Fibroblast of lung (primary cell): Measurements from ENCODE around the gene OR4B1. TPM values are rescaled to one million over a fixed set of nuclear protein-coding genes. Genes with fewer than 3 reads are reported as not detected.

Experiments
- DNase-seq, 2 donors: peaks; one replicate each; pipeline versions ENCODE4 v3.0.0 to v3.0.0-alpha.2; 2010; ENCODE audit warnings: low read depth in 2 of 2
- H2AFZ ChIP-seq: 2 replicates; pipeline ENCODE4 v1.5.1; 2012; ENCODE audit warnings: low read length, control low read depth, inconsistent platforms
- H3K27ac ChIP-seq: 2 replicates; pipeline ENCODE4 v1.5.1; 2011; ENCODE audit warnings: low read length, control low read depth; ENCODE audit not compliant: insufficient read depth
- H3K27me3 ChIP-seq: 2 replicates; pipeline ENCODE4 v1.5.1; 2011; ENCODE audit warnings: mild to moderate bottlenecking, low read length; ENCODE audit not compliant: control insufficient read depth, insufficient read depth
- H3K36me3 ChIP-seq: 2 replicates; pipeline ENCODE4 v1.5.1; 2011; ENCODE audit warnings: low read length; ENCODE audit not compliant: control insufficient read depth, insufficient read depth
- H3K4me1 ChIP-seq: 2 replicates; pipeline ENCODE4 v1.5.1; 2011; ENCODE audit warnings: low read length; ENCODE audit not compliant: control insufficient read depth, insufficient read depth; ENCODE audit errors: extremely low read depth
- H3K4me2 ChIP-seq: 2 replicates; pipeline ENCODE4 v1.5.1; 2011; ENCODE audit warnings: low read length, control low read depth; ENCODE audit not compliant: insufficient read depth; ENCODE audit errors: extremely low read depth
- H3K4me3 ChIP-seq, 4 experiments: fragments of 200-600 bp in 1 of 4; sonication (generic) in 1 of 4; replicated peaks in 1 of 4; 2 replicates each; pipeline ENCODE4 v1.5.1; 2011 to 2016; ENCODE audit warnings: low read length in 4 of 4, low read depth in 3 of 4, mild to moderate bottlenecking in 3 of 4, control low read depth in 2 of 4, inconsistent platforms in 1 of 4, mixed read lengths in 1 of 4; ENCODE audit not compliant: insufficient read depth in 1 of 4; ENCODE audit errors: control extremely low read depth in 1 of 4
- H3K79me2 ChIP-seq: 2 replicates; pipeline ENCODE4 v1.5.1; 2012; ENCODE audit warnings: mild to moderate bottlenecking, low read length, inconsistent platforms; ENCODE audit not compliant: control insufficient read depth, insufficient read depth
- H3K9ac ChIP-seq: 2 replicates; pipeline ENCODE4 v1.5.1; 2011; ENCODE audit warnings: mild to moderate bottlenecking, low read length, control low read depth; ENCODE audit not compliant: insufficient read depth
- H3K9me3 ChIP-seq: 2 replicates; pipeline ENCODE4 v1.5.1; 2012; ENCODE audit warnings: low read depth, low read length; ENCODE audit not compliant: control insufficient read depth, insufficient read depth
- H4K20me1 ChIP-seq: 2 replicates; pipeline ENCODE4 v1.5.1; 2011; ENCODE audit warnings: low read length; ENCODE audit not compliant: control insufficient read depth, insufficient read depth; ENCODE audit errors: extremely low read depth
- CTCF ChIP-seq, 2 donors: IDR thresholded peaks in 1 of 2; conservative IDR thresholded peaks in 1 of 2; 1 replicate in 1 of 2; 2 replicates in 1 of 2; pipeline ENCODE4 v1.5.1; 2011 to 2012; ENCODE audit warnings: low read length in 2 of 2, control low read depth in 1 of 2, inconsistent platforms in 1 of 2, low read depth in 1 of 2, mild to moderate bottlenecking in 1 of 2
- EZH2 ChIP-seq: IDR thresholded peaks from 2 replicates; pipeline ENCODE4 v1.5.1; 2012; ENCODE audit warnings: low read length, control low read depth, mild to moderate bottlenecking; ENCODE audit errors: missing control alignments
- polyA plus RNA-seq, 2 donors: library from polyadenylated mRNA; depleted of rRNA in 1 of 2; stranded (reverse) in 1 of 2; unstranded in 1 of 2; fragments of >200 nt; gene quantifications; 2 replicates each; pipeline ENCODE4 v1.2.1, GENCODE V29; 2011 to 2012; ENCODE audit warnings: missing spikeins in 1 of 2
- total RNA-seq: library from RNA; depleted of rRNA; stranded (reverse); fragments of >200 nt; gene quantifications from 2 replicates; pipeline ENCODE4 v1.2.1, GENCODE V29; 2014

OR4B1 gene
- total and polyA plus RNA-seq, 2 donors (not counting 1 experiment from before 2014, with no cell fraction given), result not detected

GRCh38 chr11:48242501-48242900 lies 25.9 kb downstream of the OR4B1 start:
- Histone ChIP-seq H3K36me3 (no peaks in the 10 kb centered on the region), H3K9me3 (no peaks in the 10 kb centered on the region), H3K4me2 (no peak overlapping the region), H3K9ac (no peak overlapping the region), H3K27me3 (no peaks in the 10 kb centered on the region), H3K79me2 (no peaks in the 10 kb centered on the region), H2AFZ (no peak overlapping the region), H4K20me1 (no peaks in the 10 kb centered on the region), H3K4me3 (no peak overlapping the region), H3K27ac (no peak overlapping the region), H3K4me1 (no peaks in the 10 kb centered on the region)
- TF ChIP-seq EZH2, result no peak
- no peak for TF ChIP-seq CTCF (conservative IDR thresholded peaks at IDR 0.05 in 1 of 2, IDR thresholded peaks at IDR 0.05 in 1 of 2; ENCODE audit: low read depth in 1 of 2, low read length in 2 of 2)
- DNase-seq, result no peak

GRCh38 chr11:48244804-48245203 lies 28.2 kb downstream of the OR4B1 start, which contains the start of gene OR4X2:
TSS of gene OR4X2 (plus strand) at chr11:48245104. CDS start at chr11:48245104, 0 bp downstream.
- Histone ChIP-seq H3K27me3 (no peaks in the 10 kb centered on the region), H2AFZ (no peak within 1 kb of the TSS), H3K9me3 (no peaks in the 10 kb centered on the region), H3K4me2 (no peak within 1 kb of the TSS), H3K4me1 (no peaks in the 10 kb centered on the region), H3K36me3 (no peaks in the 10 kb centered on the region), H4K20me1 (no peaks in the 10 kb centered on the region), H3K9ac (no peak within 1 kb of the TSS), H3K4me3 (no peak within 1 kb of the TSS), H3K27ac (no peak within 1 kb of the TSS), H3K79me2 (no peaks in the 10 kb centered on the region)
- no peak for TF ChIP-seq EZH2
- no peak for TF ChIP-seq CTCF (conservative IDR thresholded peaks at IDR 0.05 in 1 of 2, IDR thresholded peaks at IDR 0.05 in 1 of 2; ENCODE audit: low read depth in 1 of 2, low read length in 2 of 2)
- no peak for DNase-seq

GRCh38 chr11:48248902-48249301 lies 32.3 kb downstream of the OR4B1 start:
- Histone ChIP-seq H4K20me1 (no peaks in the 10 kb centered on the region), H2AFZ (no peak overlapping the region), H3K9ac (no peak overlapping the region), H3K36me3 (no peaks in the 10 kb centered on the region), H3K27ac (no peak overlapping the region), H3K9me3 (no peaks in the 10 kb centered on the region), H3K27me3 (no peaks in the 10 kb centered on the region), H3K4me1 (no peaks in the 10 kb centered on the region), H3K4me3 (no peak overlapping the region), H3K79me2 (no peaks in the 10 kb centered on the region), H3K4me2 (no peak overlapping the region)
- no peak for TF ChIP-seq CTCF (conservative IDR thresholded peaks at IDR 0.05 in 1 of 2, IDR thresholded peaks at IDR 0.05 in 1 of 2; ENCODE audit: low read depth in 1 of 2, low read length in 2 of 2)
- TF ChIP-seq EZH2, result no peak
- no peak for DNase-seq
